CD14-positive monocyte (primary cell): Measurements from ENCODE around the gene ATP6V0E2. TPM values are rescaled to one million over a fixed set of nuclear protein-coding genes. Genes with fewer than 3 reads are reported as not detected.

Source experiments
- DNase-seq, 3 donors: peaks; one replicate each; pipeline ENCODE4 v3.0.0-alpha.2; 2011 to 2022
- H2AFZ ChIP-seq: 2 replicates; pipeline ENCODE4 v1.6.0; 2012; ENCODE audit warnings: mild to moderate bottlenecking, low read depth, low read length, inconsistent platforms; ENCODE audit not compliant: insufficient read depth, poor library complexity, severe bottlenecking
- H3K27ac ChIP-seq, 2 donors: 1 replicate in 1 of 2; 2 replicates in 1 of 2; pipeline ENCODE4 v1.5.1; 2012 to 2013; ENCODE audit warnings: low read length in 2 of 2, control low read depth in 1 of 2, inconsistent platforms in 1 of 2, low read depth in 1 of 2, mild to moderate bottlenecking in 1 of 2
- H3K27me3 ChIP-seq, 2 donors: one replicate each; pipeline versions ENCODE4 v1.6.0 to v1.6.1; 2011 to 2013; ENCODE audit warnings: low read length in 2 of 2; ENCODE audit not compliant: control insufficient read depth in 2 of 2, insufficient read depth in 2 of 2
- H3K36me3 ChIP-seq, 2 donors: replicated peaks in 1 of 2; 1 replicate in 1 of 2; 2 replicates in 1 of 2; pipeline versions ENCODE4 v1.5.1 to v1.6.1; 2012 to 2013; ENCODE audit warnings: low read length in 2 of 2, control low read depth in 1 of 2, inconsistent platforms in 1 of 2, mild to moderate bottlenecking in 1 of 2; ENCODE audit not compliant: insufficient read depth in 2 of 2, control insufficient read depth in 1 of 2
- H3K4me1 ChIP-seq, 2 donors: 1 replicate in 1 of 2; 2 replicates in 1 of 2; pipeline versions ENCODE4 v1.5.1 to v1.6.1; 2012 to 2013; ENCODE audit warnings: low read length in 2 of 2, control low read depth in 1 of 2, inconsistent platforms in 1 of 2, mild to moderate bottlenecking in 1 of 2, moderate library complexity in 1 of 2; ENCODE audit not compliant: insufficient read depth in 2 of 2, control insufficient read depth in 1 of 2
- H3K4me2 ChIP-seq: replicated peaks from 2 replicates; pipeline ENCODE3; 2012; ENCODE audit warnings: low read length, moderate library complexity, mild to moderate bottlenecking; ENCODE audit not compliant: poor library complexity, severe bottlenecking; ENCODE audit errors: extremely low read depth
- H3K4me3 ChIP-seq, 3 experiments: fragments of 200-600 bp in 1 of 3; sonication (generic) in 1 of 3; replicated peaks in 1 of 3; 1 replicate in 2 of 3; 2 replicates in 1 of 3; pipeline ENCODE4 v1.5.1; 2011 to 2013; ENCODE audit warnings: low read length in 3 of 3, mild to moderate bottlenecking in 3 of 3, control low read depth in 2 of 3, low read depth in 2 of 3, inconsistent platforms in 1 of 3, moderate library complexity in 1 of 3
- H3K79me2 ChIP-seq: 2 replicates; pipeline ENCODE4 v1.6.0; 2012; ENCODE audit warnings: mild to moderate bottlenecking, control low read depth, inconsistent platforms, low read length, moderate library complexity; ENCODE audit not compliant: insufficient read depth
- H3K9ac ChIP-seq: 2 replicates; pipeline ENCODE4 v1.6.0; 2017; ENCODE audit warnings: low read length, mild to moderate bottlenecking; ENCODE audit not compliant: insufficient read depth, poor library complexity, severe bottlenecking
- H3K9me3 ChIP-seq, 2 donors: replicated peaks in 1 of 2; 1 replicate in 1 of 2; 2 replicates in 1 of 2; pipeline versions ENCODE4 v1.5.1 to v1.6.1; 2012 to 2013; ENCODE audit warnings: low read length in 2 of 2, control low read depth in 1 of 2; ENCODE audit not compliant: control insufficient read depth in 1 of 2, insufficient read depth in 1 of 2
- H4K20me1 ChIP-seq: 2 replicates; pipeline ENCODE4 v1.6.0; 2012; ENCODE audit warnings: mild to moderate bottlenecking, low read length, control low read depth, moderate library complexity; ENCODE audit not compliant: insufficient read depth
- H3K27ac Mint-ChIP-seq, 7 donors: one replicate each; pipeline ENCODE4 v1.8.0; 2020; ENCODE audit warnings: mild to moderate bottlenecking in 7 of 7, mixed read lengths in 7 of 7, moderate library complexity in 6 of 7, inconsistent platforms in 2 of 7
- H3K27me3 Mint-ChIP-seq, 3 donors: one replicate each; pipeline ENCODE4 v1.8.0; 2021 to 2022; ENCODE audit warnings: low read depth in 3 of 3, mild to moderate bottlenecking in 3 of 3, mixed read lengths in 3 of 3, moderate library complexity in 3 of 3, inconsistent platforms in 1 of 3
- H3K36me3 Mint-ChIP-seq, 2 donors: one replicate each; pipeline ENCODE4 v1.8.0; 2020; ENCODE audit warnings: mixed read lengths in 2 of 2, inconsistent platforms in 1 of 2, mild to moderate bottlenecking in 1 of 2
- H3K4me1 Mint-ChIP-seq: one replicate; pipeline ENCODE4 v1.8.0; 2020; ENCODE audit warnings: mild to moderate bottlenecking, mixed read lengths
- H3K4me3 Mint-ChIP-seq, 2 donors: one replicate each; pipeline ENCODE4 v1.8.0; 2020; ENCODE audit warnings: mild to moderate bottlenecking in 2 of 2, mixed read lengths in 2 of 2, moderate library complexity in 1 of 2
- H3K9me3 Mint-ChIP-seq, 7 donors: one replicate each; pipeline ENCODE4 v1.8.0; 2020 to 2022; ENCODE audit warnings: mixed read lengths in 7 of 7, mild to moderate bottlenecking in 6 of 7, moderate library complexity in 6 of 7, inconsistent platforms in 2 of 7
- CTCF ChIP-seq: fragments of 200-600 bp; IDR thresholded peaks from one replicate; pipeline ENCODE4 v1.8.0; 2022; ENCODE audit warnings: antibody characterized with exemption, mild to moderate bottlenecking
- WGBS: methylation state at CpG from one replicate; pipeline ENCODE4 v1.1.5; 2013; ENCODE audit warnings: missing lambda C conversion rate; ENCODE audit not compliant: insufficient coverage; 5-methylcytosine and 5-hydroxymethylcytosine counted together
- intact Hi-C, 2 donors: fragments of 100-400 bp; cut with micrococcal nuclease; formaldehyde crosslinking; loops; one replicate each; pipeline versions ENCODE4 v1.15.0 to v1.15.1; 2023
- polyA plus RNA-seq, 3 donors: library from polyadenylated mRNA; depleted of rRNA in 1 of 3; unstranded in 2 of 3; stranded (reverse) in 1 of 3; fragments of 300-500 nt in 2 of 3; fragments of >200 nt in 1 of 3; fragmentation: Illumina TruSeq in 2 of 3; gene quantifications; 1 replicate in 2 of 3; 2 replicates in 1 of 3; pipeline ENCODE4 v1.2.3, GENCODE V29; 2012 to 2021

ATP6V0E2 gene
- polyA plus RNA-seq, 3 donors = 4.4 to 13.3 (median 8.2) TPM

GRCh38 chr7:149834601-149835000, 39.2 kb upstream of the ATP6V0E2 start:
- no peak overlapping the region for H3K4me3 ChIP-seq
- DNase-seq = no peak
- TF ChIP-seq CTCF = no peak
- no peak overlapping the region for H2AFZ ChIP-seq
- 93% methylated on average over 8 of the region's 8 CpGs for WGBS
- H3K4me2 ChIP-seq = no peak overlapping the region
- intact Hi-C loops = no loop called here
- Mint-ChIP-seq H3K9me3 (no peaks in the 10 kb centered on the region), H3K36me3 (no peaks in the 10 kb centered on the region), H3K4me1 (peaks cover 16% of the 10 kb centered on the region), H3K4me3 (no peak overlapping the region), H3K27me3 (peaks cover 7 to 8% (median 7%) of the 10 kb centered on the region in 3 donors), H3K27ac (no peak overlapping the region)
- H3K4me1 ChIP-seq = peaks cover 11 to 15% of the 10 kb centered on the region in 2 donors
- H4K20me1 ChIP-seq = peaks cover 5% of the 10 kb centered on the region
- H3K9ac ChIP-seq = no peak overlapping the region
- no peaks in the 10 kb centered on the region for H3K9me3 ChIP-seq
- H3K27ac ChIP-seq = no peak overlapping the region
- H3K36me3 ChIP-seq = no peaks in the 10 kb centered on the region
- H3K79me2 ChIP-seq = peaks cover 11% of the 10 kb centered on the region
- no peaks in the 10 kb centered on the region for H3K27me3 ChIP-seq

GRCh38 chr7:149836434-149836833, 37.3 kb upstream of the ATP6V0E2 start:
- Mint-ChIP-seq H3K27ac (no peak overlapping the region), H3K36me3 (no peaks in the 10 kb centered on the region), H3K27me3 (peaks cover 1 to 5% (median 4%) of the 10 kb centered on the region in 3 donors), H3K4me1 (peaks cover 16% of the 10 kb centered on the region), H3K9me3 (no peaks in the 10 kb centered on the region), H3K4me3 (no peak overlapping the region)
- Histone ChIP-seq H3K9me3 (no peaks in the 10 kb centered on the region), H3K27me3 (no peaks in the 10 kb centered on the region), H3K36me3 (no peaks in the 10 kb centered on the region), H3K79me2 (peaks cover 11% of the 10 kb centered on the region), H3K9ac (no peak overlapping the region), H3K4me2 (no peak overlapping the region), H3K27ac (no peak overlapping the region), H3K4me3 (no peak overlapping the region), H4K20me1 (peaks cover 5% of the 10 kb centered on the region), H2AFZ (no peak overlapping the region), H3K4me1 (peaks cover 11 to 16% of the 10 kb centered on the region in 2 donors)
- 67% methylated on average over 1 of the region's 1 CpG for WGBS
- intact Hi-C loops = loop anchor here in 1 of 2 donors (5.0 kb wide), 3 partner anchors 36 to 119 kb away; partner anchors contain the start of genes ATP6V0E2 and ZNF467
- DNase-seq = no peak
- no peak for TF ChIP-seq CTCF
